PFSK-1 (cell line): ENCODE measurements around the gene HIVEP2.

Experiments used
- FOXP2 ChIP-seq: optimal IDR thresholded peaks from 2 replicates; pipeline ENCODE3; 2011; ENCODE audit warnings: borderline replicate concordance, control low read depth, inconsistent platforms; ENCODE audit not compliant: insufficient read depth; ENCODE audit errors: extremely low read length, extremely low read depth
- POLR2AphosphoS5 ChIP-seq: IDR thresholded peaks from 2 replicates; pipeline ENCODE4 v1.6.1; 2012; ENCODE audit warnings: low read depth, mild to moderate bottlenecking, control low read depth, low read length, moderate library complexity
- SIN3A ChIP-seq: IDR thresholded peaks from 2 replicates; pipeline ENCODE4 v1.6.1; 2012; ENCODE audit warnings: mild to moderate bottlenecking, low read length, moderate library complexity, borderline replicate concordance; ENCODE audit not compliant: insufficient read depth
- TAF1 ChIP-seq: IDR thresholded peaks from 2 replicates; pipeline ENCODE4 v1.6.1; 2012; ENCODE audit warnings: low read length, control low read depth, borderline replicate concordance; ENCODE audit not compliant: insufficient read depth
- TF ChIP-seq, protein P1 (sequence below), 2 experiments: IDR thresholded peaks; 2 replicates each; pipeline versions ENCODE4 v1.6.1 to v1.8.0; 2011 to 2012; ENCODE audit warnings: low read depth in 2 of 2, low read length in 2 of 2, control low read depth in 1 of 2, inconsistent platforms in 1 of 2, mild to moderate bottlenecking in 1 of 2, moderate library complexity in 1 of 2; ENCODE audit not compliant: insufficient read depth in 1 of 2

DNA sequence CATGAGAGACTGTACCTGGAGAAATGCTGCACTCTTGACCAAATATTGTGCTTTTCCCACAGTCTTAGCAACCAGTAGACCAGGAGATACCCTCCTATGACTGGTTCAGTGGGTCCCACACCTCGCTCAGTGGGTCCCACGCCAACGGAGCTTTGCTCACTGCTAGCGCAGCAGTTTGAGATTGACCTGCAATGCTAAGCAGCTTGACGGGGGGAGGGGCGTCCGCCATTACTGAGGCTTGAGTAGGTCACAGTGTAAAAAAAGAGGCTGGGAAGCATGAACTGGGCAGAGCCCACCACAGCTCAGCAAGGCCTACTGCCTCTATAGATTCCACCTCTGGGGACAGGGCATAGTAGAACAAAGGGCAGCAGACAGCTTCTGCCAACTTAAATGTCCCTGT lies 49.0 kb upstream of the HIVEP2 start:
- TF ChIP-seq SIN3A (no peak), TAF1 (no peak), FOXP2 (no peak), POLR2AphosphoS5 (no peak)
- TF ChIP-seq, protein P1, sequence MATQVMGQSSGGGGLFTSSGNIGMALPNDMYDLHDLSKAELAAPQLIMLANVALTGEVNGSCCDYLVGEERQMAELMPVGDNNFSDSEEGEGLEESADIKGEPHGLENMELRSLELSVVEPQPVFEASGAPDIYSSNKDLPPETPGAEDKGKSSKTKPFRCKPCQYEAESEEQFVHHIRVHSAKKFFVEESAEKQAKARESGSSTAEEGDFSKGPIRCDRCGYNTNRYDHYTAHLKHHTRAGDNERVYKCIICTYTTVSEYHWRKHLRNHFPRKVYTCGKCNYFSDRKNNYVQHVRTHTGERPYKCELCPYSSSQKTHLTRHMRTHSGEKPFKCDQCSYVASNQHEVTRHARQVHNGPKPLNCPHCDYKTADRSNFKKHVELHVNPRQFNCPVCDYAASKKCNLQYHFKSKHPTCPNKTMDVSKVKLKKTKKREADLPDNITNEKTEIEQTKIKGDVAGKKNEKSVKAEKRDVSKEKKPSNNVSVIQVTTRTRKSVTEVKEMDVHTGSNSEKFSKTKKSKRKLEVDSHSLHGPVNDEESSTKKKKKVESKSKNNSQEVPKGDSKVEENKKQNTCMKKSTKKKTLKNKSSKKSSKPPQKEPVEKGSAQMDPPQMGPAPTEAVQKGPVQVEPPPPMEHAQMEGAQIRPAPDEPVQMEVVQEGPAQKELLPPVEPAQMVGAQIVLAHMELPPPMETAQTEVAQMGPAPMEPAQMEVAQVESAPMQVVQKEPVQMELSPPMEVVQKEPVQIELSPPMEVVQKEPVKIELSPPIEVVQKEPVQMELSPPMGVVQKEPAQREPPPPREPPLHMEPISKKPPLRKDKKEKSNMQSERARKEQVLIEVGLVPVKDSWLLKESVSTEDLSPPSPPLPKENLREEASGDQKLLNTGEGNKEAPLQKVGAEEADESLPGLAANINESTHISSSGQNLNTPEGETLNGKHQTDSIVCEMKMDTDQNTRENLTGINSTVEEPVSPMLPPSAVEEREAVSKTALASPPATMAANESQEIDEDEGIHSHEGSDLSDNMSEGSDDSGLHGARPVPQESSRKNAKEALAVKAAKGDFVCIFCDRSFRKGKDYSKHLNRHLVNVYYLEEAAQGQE (IDR thresholded peaks at IDR 0.05; ENCODE audit: insufficient read depth in 1 of 2, low read depth in 2 of 2, low read length in 2 of 2) = no peak
